Right cardiac atrium (tissue), 5 donors: Measurements from ENCODE around the gene HMGB4. TPM values are rescaled to one million over a fixed set of nuclear protein-coding genes. Genes with fewer than 3 reads are reported as not detected.

ENCODE experiments used
- ATAC-seq, 2 donors: fragments of 200-7000 bp; cut with Tn5 transposase; one replicate each; pipeline versions ENCODE4 v1.8.0 to v1.9.1; 2020; ENCODE audit warnings: moderate library complexity in 2 of 2, mild to moderate bottlenecking in 1 of 2
- DNase-seq, 3 donors: peaks; one replicate each; pipeline ENCODE4 v3.0.0-alpha.2; 2020
- H3K27ac ChIP-seq: one replicate; pipeline ENCODE4 v1.5.1; 2013; ENCODE audit warnings: mild to moderate bottlenecking, low read length, control low read depth, moderate library complexity
- H3K27me3 ChIP-seq: one replicate; pipeline ENCODE4 v1.6.1; 2013; ENCODE audit not compliant: control insufficient read depth, insufficient read depth
- H3K4me1 ChIP-seq: one replicate; pipeline ENCODE4 v1.6.1; 2013; ENCODE audit warnings: low read length; ENCODE audit not compliant: control insufficient read depth, insufficient read depth
- H3K4me3 ChIP-seq: one replicate; pipeline ENCODE4 v1.5.1; 2013; ENCODE audit warnings: low read length, control low read depth
- H3K9me3 ChIP-seq: one replicate; pipeline ENCODE4 v1.6.1; 2013; ENCODE audit warnings: low read length; ENCODE audit not compliant: control insufficient read depth
- WGBS: extraction: QIAGEN DNeasy Blood & Tissue Kit; methylation state at CpG from one replicate; pipeline ENCODE4 v1.1.7; 2013; 5-methylcytosine and 5-hydroxymethylcytosine counted together
- intact Hi-C, 4 donors: fragments of 100-400 bp; cut with DNase I; formaldehyde crosslinking; loops; one replicate each; pipeline versions ENCODE4 v1.11.0 to v1.14.0; 2022 to 2023
- polyA plus RNA-seq: library from polyadenylated mRNA; stranded (reverse); fragments of 200-250 nt; gene quantifications from one replicate; pipeline ENCODE4 v1.2.3, GENCODE V29; 2013
- total RNA-seq, 4 donors: library from RNA; stranded (reverse); fragmentation: NEBNext Ultra II Directional; extraction: Animal tissue kit (Norgen Biotek cat#: 25700); gene quantifications; one replicate each; pipeline ENCODE4 v1.2.1, GENCODE V29; 2021
- donor health status: healthy with polysubstance abuse.
- donor health status: DM: no; HTN: yes; CAD: no.
- donor health status: DM: no; HTN: no; CAD: no.
- donor health status: DM: no; HTN: yes; CAD: no; lungs with severe emphysema.
- donor health status: DM: yes; HTN: yes; CAD: no.

HMGB4 gene
- total and polyA plus RNA-seq, 5 donors = not detected

DNA sequence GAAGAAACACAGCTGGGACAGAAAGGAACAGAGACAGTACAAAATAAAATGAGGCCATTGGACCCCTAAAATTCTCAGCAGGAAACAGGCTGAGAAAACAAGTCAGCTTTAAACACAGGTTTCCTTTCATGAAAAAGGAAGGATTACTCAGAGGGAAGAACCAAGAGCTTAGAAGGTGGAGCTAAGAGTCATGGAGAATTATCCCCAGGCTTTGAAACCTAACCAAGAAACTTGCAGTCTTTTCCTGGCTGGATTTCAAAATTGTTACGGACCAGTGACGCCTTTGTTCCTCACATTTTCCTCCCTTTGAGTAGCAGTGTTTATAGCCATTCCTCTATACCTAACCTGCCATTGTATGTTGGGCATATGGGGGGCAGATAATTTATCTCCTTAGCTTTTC, 8.8 kb downstream of the HMGB4 start:
- H3K4me1 ChIP-seq = no peaks in the 10 kb centered on the region
- intact Hi-C loops = no loop called here
- no peak overlapping the region for H3K4me3 ChIP-seq
- WGBS = 53% methylated on average over 2 of the region's 2 CpGs
- no peak overlapping the region for H3K27ac ChIP-seq
- ATAC-seq (no peak), DNase-seq (no peak)
- no peaks in the 10 kb centered on the region for H3K27me3 ChIP-seq
- H3K9me3 ChIP-seq = no peaks in the 10 kb centered on the region

DNA sequence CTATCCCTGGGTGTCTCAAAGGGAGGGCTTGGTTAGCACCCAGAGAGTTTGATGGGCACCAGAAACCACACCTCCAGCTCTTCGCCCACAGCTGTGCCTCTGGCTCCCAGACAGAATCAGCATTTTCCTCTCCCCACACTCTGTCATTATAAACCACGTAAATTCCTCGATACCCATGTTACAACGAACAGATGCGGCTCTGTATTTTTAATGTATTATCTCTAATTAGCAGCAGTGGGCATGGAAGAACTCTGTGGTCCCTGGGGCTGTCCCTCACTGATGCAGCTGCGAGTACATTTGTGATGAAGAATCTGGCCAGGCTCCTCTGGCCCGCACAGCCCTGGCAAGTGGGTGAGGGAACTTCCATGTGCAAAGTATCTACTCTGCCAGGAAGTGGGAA, 10.8 kb downstream of the HMGB4 start:
- intact Hi-C loops = no loop called here
- H3K9me3 ChIP-seq = no peaks in the 10 kb centered on the region
- no peak overlapping the region for H3K4me3 ChIP-seq
- 80% methylated on average over 7 of the region's 7 CpGs for WGBS
- no peak for DNase-seq
- H3K4me1 ChIP-seq = no peaks in the 10 kb centered on the region
- no peak overlapping the region for H3K27ac ChIP-seq
- H3K27me3 ChIP-seq = no peaks in the 10 kb centered on the region
- no peak for ATAC-seq

DNA sequence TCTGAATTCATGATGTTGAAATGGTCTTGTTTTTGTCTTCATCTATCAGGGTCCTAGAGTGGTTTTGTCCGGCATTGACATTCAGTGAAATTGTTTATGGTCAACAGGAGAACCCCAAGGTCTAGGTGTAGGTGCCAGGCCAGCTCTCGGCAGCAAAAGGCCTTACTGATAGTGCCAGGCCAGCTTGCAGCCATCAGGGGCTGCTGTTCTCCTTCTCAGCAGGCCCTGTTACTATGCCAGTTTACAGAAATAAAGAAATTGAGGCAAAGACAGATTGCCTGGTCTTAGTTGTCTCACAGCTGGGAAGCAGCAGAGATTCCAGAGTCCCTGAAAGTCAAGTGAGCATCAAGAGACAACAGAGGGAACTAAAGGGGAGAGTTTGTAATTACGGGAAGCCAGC, 12.0 kb downstream of the HMGB4 start:
- no peaks in the 10 kb centered on the region for H3K4me1 ChIP-seq
- ATAC-seq (no peak), DNase-seq (no peak)
- H3K9me3 ChIP-seq = no peaks in the 10 kb centered on the region
- WGBS = 72% methylated on average over 3 of the region's 3 CpGs
- peaks cover under 1% of the 10 kb centered on the region for H3K27me3 ChIP-seq
- no peak overlapping the region for H3K27ac ChIP-seq
- intact Hi-C loops = no loop called here
- H3K4me3 ChIP-seq = no peak overlapping the region

DNA sequence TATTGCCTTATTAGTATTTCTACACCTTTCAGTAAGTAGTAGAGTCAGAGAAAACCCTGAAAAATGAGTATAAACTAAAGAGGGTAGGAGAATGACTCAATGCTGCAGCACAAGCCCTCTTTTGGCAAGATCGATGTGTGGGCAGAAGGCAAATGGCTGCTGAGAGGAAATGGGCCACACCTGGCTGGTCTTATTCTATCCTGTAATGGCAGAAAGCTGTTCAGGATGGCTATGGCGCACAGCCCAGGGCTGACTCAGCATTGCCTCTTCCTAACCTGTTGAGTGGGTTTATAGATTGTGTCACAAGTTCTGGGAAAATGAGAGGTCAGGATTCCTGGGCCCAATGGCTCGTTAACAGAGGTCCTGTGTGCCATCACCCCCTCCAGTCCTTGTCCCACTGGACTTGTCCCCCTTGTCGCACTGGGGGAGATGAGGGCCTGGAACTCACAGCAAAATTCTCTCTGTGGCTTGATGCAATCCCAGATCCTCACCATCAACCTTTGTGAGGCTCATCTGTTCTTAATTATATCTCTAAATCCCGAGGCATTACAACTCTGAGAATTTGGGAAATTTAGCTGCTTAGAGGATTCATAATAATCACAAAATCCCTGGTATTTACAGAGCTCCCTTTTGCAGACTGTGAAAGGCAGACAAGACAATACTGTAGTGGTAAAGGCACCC, 13.2 kb downstream of the HMGB4 start:
- peaks cover 2% of the 10 kb centered on the region for H3K27me3 ChIP-seq
- WGBS = 69% methylated on average over 5 of the region's 5 CpGs
- no peaks in the 10 kb centered on the region for H3K4me1 ChIP-seq
- no peak overlapping the region for H3K27ac ChIP-seq
- no peak overlapping the region for H3K4me3 ChIP-seq
- intact Hi-C loops = no loop called here
- H3K9me3 ChIP-seq = no peaks in the 10 kb centered on the region
- no peak for ATAC-seq
- DNase-seq = peak in 1 of 3 donors; percentile 53

DNA sequence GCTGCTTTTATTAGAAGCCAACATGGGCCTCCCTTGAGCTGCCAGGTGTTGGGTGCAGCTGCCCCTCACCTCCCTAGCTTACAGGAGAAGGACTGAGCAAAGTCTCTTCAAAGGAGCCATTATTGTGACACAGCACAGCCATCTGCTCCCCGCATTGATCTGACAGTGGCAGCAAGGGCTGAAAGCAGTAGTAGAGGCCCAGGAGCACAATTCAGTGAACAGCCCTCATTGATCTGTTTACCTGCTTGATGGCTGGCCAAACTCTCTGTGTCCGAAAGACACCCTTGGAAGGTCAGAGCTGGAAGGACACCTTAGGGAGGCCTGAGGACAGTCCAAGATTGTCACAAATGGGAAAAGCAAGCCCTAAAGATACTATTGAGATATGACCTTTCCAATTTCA, 14.5 kb downstream of the HMGB4 start:
- intact Hi-C loops = no loop called here
- WGBS = 87% methylated on average over 2 of the region's 2 CpGs

DNA sequence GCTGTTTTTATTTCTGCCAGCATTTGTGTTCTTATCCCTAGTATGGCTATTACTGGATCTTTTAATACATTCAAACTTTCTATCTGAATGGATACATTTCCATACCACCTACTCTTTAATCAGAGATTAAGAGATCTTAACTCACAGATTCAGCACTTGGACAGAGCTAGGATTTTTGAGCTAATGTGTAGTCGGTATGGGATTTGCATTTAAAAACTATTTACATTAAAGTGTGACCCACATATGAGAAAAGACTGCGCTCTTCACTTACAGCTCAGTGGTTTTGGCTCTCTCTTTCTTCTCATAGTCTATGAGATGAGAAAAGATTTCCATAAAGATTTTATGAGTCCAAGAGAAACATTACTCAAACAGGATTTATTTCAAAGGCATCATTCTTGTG, 16.4 kb downstream of the HMGB4 start:
- DNase-seq (no peak), ATAC-seq (no peak)
- 54% methylated on average over 2 of the region's 2 CpGs for WGBS
- Histone ChIP-seq H3K4me1 (no peaks in the 10 kb centered on the region), H3K27ac (no peak overlapping the region), H3K27me3 (peaks cover 7% of the 10 kb centered on the region), H3K4me3 (no peak overlapping the region), H3K9me3 (no peaks in the 10 kb centered on the region)
- intact Hi-C loops = no loop called here

More for the DNA sequence above, 14.5 kb downstream of the HMGB4 start:
- Histone ChIP-seq H3K4me3 (no peak overlapping the region), H3K9me3 (no peaks in the 10 kb centered on the region), H3K27me3 (peaks cover 7% of the 10 kb centered on the region), H3K27ac (no peak overlapping the region), H3K4me1 (no peaks in the 10 kb centered on the region)
- no peak for DNase-seq
- no peak for ATAC-seq

- intact Hi-C loops = no loop called here
- DNase-seq (peak in 1 of 3 donors; percentile 50), ATAC-seq (no peak)
- 19% methylated on average over 5 of the region's 5 CpGs for WGBS
- Histone ChIP-seq H3K27me3 (peaks cover 5% of the 10 kb centered on the region), H3K4me3 (no peak overlapping the region), H3K27ac (no peak overlapping the region), H3K4me1 (no peaks in the 10 kb centered on the region), H3K9me3 (no peaks in the 10 kb centered on the region)
Measured at GRCh38 chr1:33886496-33886895, 22.6 kb downstream of the HMGB4 start.

GRCh38 chr1:33893147-33893830, 29.4 kb downstream of the HMGB4 start:
- Histone ChIP-seq H3K9me3 (no peaks in the 10 kb centered on the region), H3K27me3 (no peaks in the 10 kb centered on the region), H3K27ac (peak overlapping the region; percentile 20), H3K4me3 (no peak overlapping the region), H3K4me1 (peaks cover 9% of the 10 kb centered on the region)
- 27% methylated on average over 3 of the region's 3 CpGs for WGBS
- ATAC-seq (peak; percentile 92 to 94), DNase-seq (no peak)
- intact Hi-C loops = no loop called here

DNA sequence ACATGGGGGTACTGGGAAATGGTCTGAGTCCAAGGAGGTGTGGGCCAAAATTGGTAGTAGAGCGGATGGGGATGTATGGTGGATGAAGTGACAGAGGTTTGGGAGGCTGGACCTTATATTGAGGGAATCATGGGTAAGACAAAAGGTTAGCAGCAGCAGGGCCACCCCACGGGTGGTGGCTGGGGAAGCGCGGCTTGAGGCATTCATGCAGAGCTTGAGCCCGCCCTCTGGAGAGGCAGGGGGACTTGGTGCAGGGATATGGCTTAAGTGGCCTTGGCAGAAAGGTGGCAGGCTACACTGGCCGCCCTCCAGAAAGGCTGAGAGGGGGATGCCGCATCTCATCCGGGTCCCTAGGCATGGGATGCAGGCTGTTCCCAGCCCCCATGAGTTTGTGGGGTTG, 31.5 kb downstream of the HMGB4 start:
- no peak for DNase-seq

DNA sequence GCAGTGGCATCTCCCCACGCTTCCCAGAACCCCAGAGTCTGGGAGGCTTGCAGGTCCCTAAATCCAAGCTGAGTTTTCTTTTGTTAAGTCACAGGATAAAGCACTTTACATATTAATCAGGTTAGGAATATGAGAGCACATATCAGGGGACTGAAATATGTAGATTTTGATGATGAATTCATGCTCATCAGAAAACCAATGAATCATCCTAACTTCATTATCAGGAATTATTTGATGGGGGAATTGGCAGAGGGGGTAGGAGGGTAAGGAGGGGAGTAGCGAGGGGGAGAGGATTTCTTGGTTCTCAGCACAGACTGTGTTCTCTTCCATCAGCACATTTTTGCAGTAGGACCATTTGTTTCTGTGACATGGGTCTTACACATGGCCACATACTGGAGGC, 32.1 kb downstream of the HMGB4 start:
- intact Hi-C loops = no loop called here
- H3K4me3 ChIP-seq = no peak overlapping the region
- 77% methylated on average over 2 of the region's 2 CpGs for WGBS
- no peaks in the 10 kb centered on the region for H3K9me3 ChIP-seq
- ATAC-seq (no peak), DNase-seq (no peak)
- no peak overlapping the region for H3K27ac ChIP-seq
- H3K27me3 ChIP-seq = no peaks in the 10 kb centered on the region
- peaks cover 19% of the 10 kb centered on the region for H3K4me1 ChIP-seq

More for the DNA sequence above, 31.5 kb downstream of the HMGB4 start:
- intact Hi-C loops = no loop called here
- Histone ChIP-seq H3K9me3 (no peaks in the 10 kb centered on the region), H3K27ac (no peak overlapping the region), H3K4me3 (no peak overlapping the region), H3K4me1 (peaks cover 19% of the 10 kb centered on the region), H3K27me3 (no peaks in the 10 kb centered on the region)
- 82% methylated on average over 8 of the region's 8 CpGs for WGBS
- ATAC-seq = no peak

- peak in 1 of 2 donors; percentile 36 for ATAC-seq
- Histone ChIP-seq H3K4me1 (peaks cover 19% of the 10 kb centered on the region), H3K27ac (no peak overlapping the region), H3K27me3 (no peaks in the 10 kb centered on the region), H3K4me3 (no peak overlapping the region), H3K9me3 (no peaks in the 10 kb centered on the region)
- WGBS = 49% methylated on average over 5 of the region's 5 CpGs
- DNase-seq = peak; percentile 31 to 66 (median 64)
- intact Hi-C loops = no loop called here
Measured at GRCh38 chr1:33897092-33897725, 33.3 kb downstream of the HMGB4 start.
